Neural cell (in vitro differentiated cells): Measurements from ENCODE around the gene HEXD. TPM values are rescaled to one million over a fixed set of nuclear protein-coding genes. Genes with fewer than 3 reads are reported as not detected.

ENCODE experiments used
- H2AFZ ChIP-seq: fragments of 200-600, 300-800 bp; sonication (generic), shearing (Covaris generic); 2 replicates; pipeline ENCODE4 v1.6.0; 2014; ENCODE audit warnings: low read depth, mild to moderate bottlenecking, antibody characterized with exemption, low read length, moderate library complexity
- H3F3A ChIP-seq: fragments of 200-600 bp; shearing (Covaris generic); 2 replicates; pipeline ENCODE4 v1.6.1; 2016; ENCODE audit warnings: mild to moderate bottlenecking, moderate library complexity, mixed read lengths, antibody characterized with exemption, low read length; ENCODE audit not compliant: insufficient read depth, poor library complexity, severe bottlenecking
- H3K27ac ChIP-seq: fragments of 200-600, 300-800 bp; sonication (generic), shearing (Covaris generic); 2 replicates; pipeline ENCODE4 v1.5.1; 2014; ENCODE audit warnings: mild to moderate bottlenecking, low read length, moderate library complexity
- H3K27me3 ChIP-seq: fragments of 300-800, 200-600 bp; sonication (generic), shearing (Covaris generic); 2 replicates; pipeline ENCODE4 v1.6.0; 2014; ENCODE audit warnings: mild to moderate bottlenecking, low read depth, low read length, moderate library complexity; ENCODE audit not compliant: insufficient read depth
- H3K36me3 ChIP-seq: fragments of 300-800, 200-600 bp; sonication (generic), shearing (Covaris generic); 2 replicates; pipeline ENCODE4 v1.5.1; 2014; ENCODE audit warnings: mild to moderate bottlenecking, antibody characterized with exemption, low read length, moderate library complexity; ENCODE audit not compliant: insufficient read depth
- H3K4me2 ChIP-seq: fragments of 300-800, 200-600 bp; sonication (generic), shearing (Covaris generic); 2 replicates; pipeline ENCODE4 v1.6.0; 2014; ENCODE audit warnings: mild to moderate bottlenecking, low read length
- H3K4me3 ChIP-seq: fragments of 300-800, 200-600 bp; sonication (generic), shearing (Covaris generic); 2 replicates; pipeline ENCODE4 v1.5.1; 2014; ENCODE audit warnings: mild to moderate bottlenecking, low read length, moderate library complexity
- H3K79me2 ChIP-seq: fragments of 200-600 bp; shearing (Covaris generic); replicated peaks from 2 replicates; pipeline ENCODE4 v1.6.0; 2014; ENCODE audit warnings: mild to moderate bottlenecking, low read length, moderate library complexity; ENCODE audit not compliant: insufficient read depth
- H3K9ac ChIP-seq: fragments of 300-800, 200-600 bp; sonication (generic), shearing (Covaris generic); 2 replicates; pipeline ENCODE4 v1.6.1; 2016; ENCODE audit warnings: mild to moderate bottlenecking, low read length, mixed read lengths
- H3K9me2 ChIP-seq: fragments of 200-600 bp; shearing (Covaris generic); 2 replicates; pipeline ENCODE4 v1.6.1; 2016; ENCODE audit warnings: mild to moderate bottlenecking, low read length, mixed read lengths; ENCODE audit not compliant: insufficient read depth
- H3K9me3 ChIP-seq: fragments of 200-600, 300-800 bp; sonication (generic), shearing (Covaris generic); 2 replicates; pipeline ENCODE4 v1.6.1; 2016; ENCODE audit warnings: mild to moderate bottlenecking, mixed run types, low read length, moderate library complexity, mixed read lengths
- H4K20me1 ChIP-seq: fragments of 200-600 bp; shearing (Covaris generic); 2 replicates; pipeline ENCODE4 v1.6.1; 2016; ENCODE audit warnings: mild to moderate bottlenecking, mixed run types; ENCODE audit not compliant: insufficient read depth
- EP300 ChIP-seq: fragments of 450-650 bp; conservative IDR thresholded peaks from 2 replicates; pipeline ENCODE4 v1.6.1; 2014; ENCODE audit warnings: antibody characterized with exemption, mild to moderate bottlenecking, moderate library complexity; ENCODE audit not compliant: poor library complexity, severe bottlenecking
- EZH2 ChIP-seq: fragments of 200-600, 300-800 bp; shearing (Covaris generic), sonication (generic); IDR thresholded peaks from 2 replicates; pipeline ENCODE4 v1.6.1; 2014; ENCODE audit warnings: antibody characterized with exemption, low read length, borderline replicate concordance, mild to moderate bottlenecking; ENCODE audit not compliant: insufficient read depth, poor library complexity, severe bottlenecking
- MXI1 ChIP-seq: fragments of 450-650 bp; conservative IDR thresholded peaks from 2 replicates; pipeline ENCODE4 v1.6.1; 2014; ENCODE audit warnings: antibody characterized with exemption, mild to moderate bottlenecking; ENCODE audit not compliant: poor library complexity, severe bottlenecking
- POLR2AphosphoS5 ChIP-seq: IDR thresholded peaks from 2 replicates; pipeline ENCODE4 v1.6.1; 2012
- RAD21 ChIP-seq: fragments of 450-650 bp; conservative IDR thresholded peaks from 2 replicates; pipeline ENCODE4 v1.6.1; 2014; ENCODE audit warnings: antibody characterized with exemption, mild to moderate bottlenecking, moderate library complexity
- SMC3 ChIP-seq: fragments of 450-650 bp; conservative IDR thresholded peaks from 2 replicates; pipeline ENCODE4 v1.6.1; 2014; ENCODE audit warnings: antibody characterized with exemption, mild to moderate bottlenecking, moderate library complexity; ENCODE audit not compliant: poor library complexity
- TAF1 ChIP-seq: IDR thresholded peaks from 2 replicates; pipeline ENCODE4 v1.6.1; 2012; ENCODE audit warnings: low read depth
- polyA plus RNA-seq: library from polyadenylated mRNA; depleted of rRNA; stranded (reverse); fragments of >200 nt; gene quantifications from 2 replicates; pipeline ENCODE4 v1.2.3, GENCODE V29; 2014
- TF ChIP-seq, protein P1 (sequence below): IDR thresholded peaks from 2 replicates; pipeline ENCODE4 v1.6.1; 2012; ENCODE audit warnings: borderline replicate concordance
- TF ChIP-seq, protein P2 (sequence below): fragments of 450-650 bp; IDR thresholded peaks from 2 replicates; pipeline ENCODE4 v1.5.1; 2014; ENCODE audit warnings: antibody characterized with exemption, mild to moderate bottlenecking, moderate library complexity; ENCODE audit not compliant: poor library complexity, severe bottlenecking

HEXD gene
- polyA plus RNA-seq, 1 donor from 2014 or later, result 72.8 TPM

DNA sequence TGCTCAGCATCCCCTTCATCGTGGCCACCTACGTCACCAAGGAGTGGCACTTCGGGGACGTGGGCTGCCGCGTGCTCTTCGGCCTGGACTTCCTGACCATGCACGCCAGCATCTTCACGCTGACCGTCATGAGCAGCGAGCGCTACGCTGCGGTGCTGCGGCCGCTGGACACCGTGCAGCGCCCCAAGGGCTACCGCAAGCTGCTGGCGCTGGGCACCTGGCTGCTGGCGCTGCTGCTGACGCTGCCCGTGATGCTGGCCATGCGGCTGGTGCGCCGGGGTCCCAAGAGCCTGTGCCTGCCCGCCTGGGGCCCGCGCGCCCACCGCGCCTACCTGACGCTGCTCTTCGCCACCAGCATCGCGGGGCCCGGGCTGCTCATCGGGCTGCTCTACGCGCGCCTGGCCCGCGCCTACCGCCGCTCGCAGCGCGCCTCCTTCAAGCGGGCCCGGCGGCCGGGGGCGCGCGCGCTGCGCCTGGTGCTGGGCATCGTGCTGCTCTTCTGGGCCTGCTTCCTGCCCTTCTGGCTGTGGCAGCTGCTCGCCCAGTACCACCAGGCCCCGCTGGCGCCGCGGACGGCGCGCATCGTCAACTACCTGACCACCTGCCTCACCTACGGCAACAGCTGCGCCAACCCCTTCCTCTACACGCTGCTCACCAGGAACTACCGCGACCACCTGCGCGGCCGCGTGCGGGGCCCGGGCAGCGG is 43.4 kb upstream of the HEXD start:
- no peak overlapping the region for H3K4me3 ChIP-seq
- no peaks in the 10 kb centered on the region for H3F3A ChIP-seq
- no peaks in the 10 kb centered on the region for H3K9me2 ChIP-seq
- H3K4me2 ChIP-seq, result no peak overlapping the region
- no peaks in the 10 kb centered on the region for H3K36me3 ChIP-seq
- H3K9ac ChIP-seq, result no peak overlapping the region
- no peak overlapping the region for H3K27ac ChIP-seq
- H2AFZ ChIP-seq, result no peak overlapping the region
- H3K9me3 ChIP-seq, result no peaks in the 10 kb centered on the region
- H3K27me3 ChIP-seq, result peaks cover 29% of the 10 kb centered on the region
- no peaks in the 10 kb centered on the region for H4K20me1 ChIP-seq
- H3K79me2 ChIP-seq, result no peaks in the 10 kb centered on the region
- TF ChIP-seq MXI1, result no peak
- TF ChIP-seq TAF1, result no peak
- TF ChIP-seq, protein P1, sequence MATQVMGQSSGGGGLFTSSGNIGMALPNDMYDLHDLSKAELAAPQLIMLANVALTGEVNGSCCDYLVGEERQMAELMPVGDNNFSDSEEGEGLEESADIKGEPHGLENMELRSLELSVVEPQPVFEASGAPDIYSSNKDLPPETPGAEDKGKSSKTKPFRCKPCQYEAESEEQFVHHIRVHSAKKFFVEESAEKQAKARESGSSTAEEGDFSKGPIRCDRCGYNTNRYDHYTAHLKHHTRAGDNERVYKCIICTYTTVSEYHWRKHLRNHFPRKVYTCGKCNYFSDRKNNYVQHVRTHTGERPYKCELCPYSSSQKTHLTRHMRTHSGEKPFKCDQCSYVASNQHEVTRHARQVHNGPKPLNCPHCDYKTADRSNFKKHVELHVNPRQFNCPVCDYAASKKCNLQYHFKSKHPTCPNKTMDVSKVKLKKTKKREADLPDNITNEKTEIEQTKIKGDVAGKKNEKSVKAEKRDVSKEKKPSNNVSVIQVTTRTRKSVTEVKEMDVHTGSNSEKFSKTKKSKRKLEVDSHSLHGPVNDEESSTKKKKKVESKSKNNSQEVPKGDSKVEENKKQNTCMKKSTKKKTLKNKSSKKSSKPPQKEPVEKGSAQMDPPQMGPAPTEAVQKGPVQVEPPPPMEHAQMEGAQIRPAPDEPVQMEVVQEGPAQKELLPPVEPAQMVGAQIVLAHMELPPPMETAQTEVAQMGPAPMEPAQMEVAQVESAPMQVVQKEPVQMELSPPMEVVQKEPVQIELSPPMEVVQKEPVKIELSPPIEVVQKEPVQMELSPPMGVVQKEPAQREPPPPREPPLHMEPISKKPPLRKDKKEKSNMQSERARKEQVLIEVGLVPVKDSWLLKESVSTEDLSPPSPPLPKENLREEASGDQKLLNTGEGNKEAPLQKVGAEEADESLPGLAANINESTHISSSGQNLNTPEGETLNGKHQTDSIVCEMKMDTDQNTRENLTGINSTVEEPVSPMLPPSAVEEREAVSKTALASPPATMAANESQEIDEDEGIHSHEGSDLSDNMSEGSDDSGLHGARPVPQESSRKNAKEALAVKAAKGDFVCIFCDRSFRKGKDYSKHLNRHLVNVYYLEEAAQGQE, result no peak
- TF ChIP-seq EP300, result no peak
- TF ChIP-seq SMC3, result no peak
- no peak for TF ChIP-seq RAD21
- TF ChIP-seq, protein P2, sequence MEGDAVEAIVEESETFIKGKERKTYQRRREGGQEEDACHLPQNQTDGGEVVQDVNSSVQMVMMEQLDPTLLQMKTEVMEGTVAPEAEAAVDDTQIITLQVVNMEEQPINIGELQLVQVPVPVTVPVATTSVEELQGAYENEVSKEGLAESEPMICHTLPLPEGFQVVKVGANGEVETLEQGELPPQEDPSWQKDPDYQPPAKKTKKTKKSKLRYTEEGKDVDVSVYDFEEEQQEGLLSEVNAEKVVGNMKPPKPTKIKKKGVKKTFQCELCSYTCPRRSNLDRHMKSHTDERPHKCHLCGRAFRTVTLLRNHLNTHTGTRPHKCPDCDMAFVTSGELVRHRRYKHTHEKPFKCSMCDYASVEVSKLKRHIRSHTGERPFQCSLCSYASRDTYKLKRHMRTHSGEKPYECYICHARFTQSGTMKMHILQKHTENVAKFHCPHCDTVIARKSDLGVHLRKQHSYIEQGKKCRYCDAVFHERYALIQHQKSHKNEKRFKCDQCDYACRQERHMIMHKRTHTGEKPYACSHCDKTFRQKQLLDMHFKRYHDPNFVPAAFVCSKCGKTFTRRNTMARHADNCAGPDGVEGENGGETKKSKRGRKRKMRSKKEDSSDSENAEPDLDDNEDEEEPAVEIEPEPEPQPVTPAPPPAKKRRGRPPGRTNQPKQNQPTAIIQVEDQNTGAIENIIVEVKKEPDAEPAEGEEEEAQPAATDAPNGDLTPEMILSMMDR, result no peak
- no peak for TF ChIP-seq POLR2AphosphoS5
- no peak for TF ChIP-seq EZH2

- Histone ChIP-seq H3K9me2 (no peaks in the 10 kb centered on the region), H4K20me1 (no peaks in the 10 kb centered on the region), H3K79me2 (no peaks in the 10 kb centered on the region), H3K9me3 (no peaks in the 10 kb centered on the region), H3K4me3 (no peak overlapping the region), H2AFZ (no peak overlapping the region), H3K4me2 (no peak overlapping the region), H3K27ac (no peak overlapping the region), H3K27me3 (peaks cover 27% of the 10 kb centered on the region), H3F3A (no peaks in the 10 kb centered on the region), H3K9ac (no peak overlapping the region), H3K36me3 (no peaks in the 10 kb centered on the region)
- TF ChIP-seq, protein P1, result no peak
- TF ChIP-seq, protein P2, result no peak
- TF ChIP-seq POLR2AphosphoS5 (no peak), MXI1 (no peak), RAD21 (no peak), EZH2 (no peak), EP300 (no peak), SMC3 (no peak), TAF1 (no peak)
Observed at GRCh38 chr17:82375359-82376041, 42.6 kb upstream of the HEXD start.
